Psoas muscle (tissue), 8 donors: Measurements from ENCODE around the gene FAM234A. TPM values are rescaled to one million over a fixed set of nuclear protein-coding genes. Genes with fewer than 3 reads are reported as not detected.
"Not testable (repeated sequence)": the region's sequence is repeated elsewhere in the genome, so short reads cannot be mapped to it uniquely, and the experiment has no call there.

Source experiments
- ATAC-seq, 4 donors: fragments of 200-7000 bp; cut with Tn5 transposase; one replicate each; pipeline ENCODE4 v1.9.1; 2020; ENCODE audit warnings: moderate library complexity in 3 of 4, mild to moderate bottlenecking in 2 of 4
- DNase-seq, 2 donors: peaks; one replicate each; pipeline ENCODE4 v3.0.0-alpha.2; 2020
- H3K27ac ChIP-seq: fragments of 200-600 bp; one replicate; pipeline ENCODE4 v1.8.0; 2022
- H3K27me3 ChIP-seq, 3 donors: fragments of 200-600 bp in 1 of 3; one replicate each; pipeline versions ENCODE4 v1.6.1 to v1.8.0; 2013 to 2022; ENCODE audit warnings: low read length in 2 of 3, mild to moderate bottlenecking in 2 of 3, moderate library complexity in 1 of 3; ENCODE audit not compliant: insufficient read depth in 3 of 3
- H3K36me3 ChIP-seq, 2 donors: fragments of 200-600 bp in 1 of 2; one replicate each; pipeline versions ENCODE4 v1.6.1 to v1.8.0; 2013 to 2022; ENCODE audit warnings: low read depth in 1 of 2, mild to moderate bottlenecking in 1 of 2, moderate library complexity in 1 of 2; ENCODE audit not compliant: insufficient read depth in 1 of 2
- H3K4me1 ChIP-seq: fragments of 200-600 bp; one replicate; pipeline ENCODE4 v1.8.0; 2022
- H3K4me3 ChIP-seq: fragments of 200-600 bp; one replicate; pipeline ENCODE4 v1.8.0; 2022; ENCODE audit warnings: mild to moderate bottlenecking
- H3K9me3 ChIP-seq: fragments of 200-600 bp; one replicate; pipeline ENCODE4 v1.8.0; 2022
- WGBS, 3 donors: extraction: QIAGEN DNeasy Blood & Tissue Kit; methylation state at CpG; one replicate each; pipeline versions ENCODE4 v1.1.6 to v1.1.7; 2013; 5-methylcytosine and 5-hydroxymethylcytosine counted together
- intact Hi-C, 2 donors: fragments of 100-400 bp; cut with DNase I; formaldehyde crosslinking; loops; one replicate each; pipeline versions ENCODE4 v1.11.0 to v1.14.2; 2022
- polyA plus RNA-seq, 3 donors: library from polyadenylated mRNA; stranded (reverse); fragments of 200-250 nt; gene quantifications; one replicate each; pipeline ENCODE4 v1.2.3, GENCODE V29; 2013
- total RNA-seq, 4 donors: library from RNA; stranded (reverse); fragmentation: NEBNext Ultra II Directional in 2 of 4; extraction: Animal tissue kit (Norgen Biotek cat#: 25700) in 2 of 4; gene quantifications; one replicate each; pipeline versions ENCODE4 v1.2.1 to v1.2.4, GENCODE V29; 2021 to 2023
- TF ChIP-seq, protein P1 (sequence below): fragments of 200-600 bp; IDR thresholded peaks from one replicate; pipeline ENCODE4 v1.8.0; 2022; ENCODE audit warnings: antibody characterized with exemption
- donor health status: healthy with polysubstance abuse.
- donor health status: DM: no; HTN: no; CAD: no; lungs with moderate emphysema.
- donor health status: Bipolar disorder and iron deficiency.
- donor health status: healthy.
- donor health status: DM: yes; HTN: yes; CAD: no.
- donor health status: DM: no; HTN: no; CAD: no.
- donor health status: DM: no; HTN: no; CAD: no.
- donor health status: DM: yes; HTN: yes; CAD: no.

Gene FAM234A
- total and polyA plus RNA-seq, 7 donors: 54.2 to 198 (median 117) TPM

GRCh38 chr16:194516-194915 is 40.1 kb upstream of the FAM234A start:
- H3K27me3 ChIP-seq: no peaks in the 10 kb centered on the region
- H3K9me3 ChIP-seq: no peaks in the 10 kb centered on the region
- peaks cover 22 to 100% of the 10 kb centered on the region in 2 donors for H3K36me3 ChIP-seq
- TF ChIP-seq, protein P1, sequence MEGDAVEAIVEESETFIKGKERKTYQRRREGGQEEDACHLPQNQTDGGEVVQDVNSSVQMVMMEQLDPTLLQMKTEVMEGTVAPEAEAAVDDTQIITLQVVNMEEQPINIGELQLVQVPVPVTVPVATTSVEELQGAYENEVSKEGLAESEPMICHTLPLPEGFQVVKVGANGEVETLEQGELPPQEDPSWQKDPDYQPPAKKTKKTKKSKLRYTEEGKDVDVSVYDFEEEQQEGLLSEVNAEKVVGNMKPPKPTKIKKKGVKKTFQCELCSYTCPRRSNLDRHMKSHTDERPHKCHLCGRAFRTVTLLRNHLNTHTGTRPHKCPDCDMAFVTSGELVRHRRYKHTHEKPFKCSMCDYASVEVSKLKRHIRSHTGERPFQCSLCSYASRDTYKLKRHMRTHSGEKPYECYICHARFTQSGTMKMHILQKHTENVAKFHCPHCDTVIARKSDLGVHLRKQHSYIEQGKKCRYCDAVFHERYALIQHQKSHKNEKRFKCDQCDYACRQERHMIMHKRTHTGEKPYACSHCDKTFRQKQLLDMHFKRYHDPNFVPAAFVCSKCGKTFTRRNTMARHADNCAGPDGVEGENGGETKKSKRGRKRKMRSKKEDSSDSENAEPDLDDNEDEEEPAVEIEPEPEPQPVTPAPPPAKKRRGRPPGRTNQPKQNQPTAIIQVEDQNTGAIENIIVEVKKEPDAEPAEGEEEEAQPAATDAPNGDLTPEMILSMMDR: no peak
- DNase-seq: no peak
- intact Hi-C loops: no loop called here
- H3K4me1 ChIP-seq: no peaks in the 10 kb centered on the region
- ATAC-seq: no peak
- 88 to 95% (median 93%) methylated on average over 6 of the region's 6 CpGs for WGBS, 3 donors
- no peak overlapping the region for H3K27ac ChIP-seq
- no peak overlapping the region for H3K4me3 ChIP-seq

DNA sequence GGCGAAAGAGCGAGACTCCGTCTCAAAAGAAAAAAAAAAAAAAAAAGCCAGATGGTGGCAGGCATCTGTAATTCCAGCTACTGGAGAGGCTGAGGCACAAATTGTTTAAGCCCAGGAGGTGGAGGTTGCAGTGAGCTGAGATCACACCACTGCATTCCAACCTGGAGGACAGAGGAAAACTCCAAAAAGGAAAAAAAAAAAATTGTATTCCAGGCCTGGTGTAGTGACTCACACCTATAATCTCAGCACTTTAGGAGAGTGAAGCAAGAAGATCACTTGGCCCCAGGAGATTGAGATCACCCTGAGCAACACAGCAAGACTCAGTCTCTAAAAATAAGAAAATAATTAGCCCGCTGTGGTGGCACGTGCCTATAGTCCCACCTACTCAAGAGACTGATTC is 34.2 kb upstream of the FAM234A start:
- intact Hi-C loops: loop anchor here in 1 of 2 donors (10.0 kb wide), 1 partner anchor 154 kb away; the partner anchor contains the start of gene AXIN1
- TF ChIP-seq, protein P1: no peak
- ATAC-seq (peak in 3 of 4 donors; percentile 26 to 33 (median 27)), DNase-seq (no peak)
- WGBS, 3 donors: 89 to 95% (median 92%) methylated on average over 5 of the region's 5 CpGs
- Histone ChIP-seq H3K27me3 (no peaks in the 10 kb centered on the region), H3K4me3 (no peak overlapping the region), H3K9me3 (no peaks in the 10 kb centered on the region), H3K36me3 (peaks cover 28 to 98% of the 10 kb centered on the region in 2 donors), H3K27ac (no peak overlapping the region), H3K4me1 (no peaks in the 10 kb centered on the region)

GRCh38 chr16:203246-203645 is 31.4 kb upstream of the FAM234A start:
- TF ChIP-seq, protein P1: no peak
- Histone ChIP-seq H3K36me3 (peaks cover 32 to 97% of the 10 kb centered on the region in 2 donors), H3K27ac (no peak overlapping the region), H3K4me1 (peaks cover 6% of the 10 kb centered on the region), H3K4me3 (no peak overlapping the region), H3K27me3 (no peaks in the 10 kb centered on the region), H3K9me3 (no peaks in the 10 kb centered on the region)
- ATAC-seq (peak; percentile 62 to 79 (median 72)), DNase-seq (no peak)
- intact Hi-C loops: loop anchor here in 1 of 2 donors (10.0 kb wide), 1 partner anchor 152 kb away; the partner anchor contains the start of gene AXIN1
- WGBS, 3 donors: 94 to 98% (median 97%) methylated on average over 4 of the region's 4 CpGs

GRCh38 chr16:204046-204445 is 30.6 kb upstream of the FAM234A start:
- H3K9me3 ChIP-seq, ATAC-seq, H3K4me1 ChIP-seq, H3K27ac ChIP-seq, H3K4me3 ChIP-seq, H3K27me3 ChIP-seq, DNase-seq: not testable (repeated sequence)
- 75 to 91% (median 81%) methylated on average over 9 of the region's 9 CpGs for WGBS, 3 donors
- peaks cover 24 to 95% of the 10 kb centered on the region in 2 donors for H3K36me3 ChIP-seq
- intact Hi-C loops: loop anchor here in 1 of 2 donors (10.0 kb wide), 1 partner anchor 151 kb away; the partner anchor contains the start of gene AXIN1

DNA sequence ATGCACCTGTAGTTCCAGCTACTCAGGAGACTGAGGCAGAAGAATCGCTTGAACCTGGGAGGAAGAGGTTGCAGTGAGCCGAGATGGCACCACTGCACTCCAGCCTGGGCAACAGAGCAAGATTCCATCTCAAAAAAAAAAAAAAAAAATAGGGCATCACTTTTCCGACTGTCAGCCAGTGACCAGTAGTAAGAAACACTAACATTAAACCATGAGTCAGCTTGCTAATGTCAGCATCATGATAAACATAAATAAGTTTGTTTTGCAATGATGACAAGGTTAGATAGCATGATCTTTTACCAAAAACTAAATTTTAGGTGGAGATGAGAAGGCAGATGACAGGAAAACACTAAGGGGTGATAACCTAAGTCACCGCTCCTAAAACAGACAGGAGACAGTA is 25.3 kb upstream of the FAM234A start:
- not testable (repeated sequence) for H3K27me3 ChIP-seq, H3K4me3 ChIP-seq, DNase-seq, H3K9me3 ChIP-seq
- ATAC-seq: peak; percentile 47 to 79 (median 69)
- Histone ChIP-seq H3K4me1 (peaks cover 27% of the 10 kb centered on the region), H3K27ac (peak overlapping the region; percentile 53), H3K36me3 (peaks cover 19 to 89% of the 10 kb centered on the region in 2 donors)
- WGBS, 3 donors: 51 to 69% (median 57%) methylated on average over 4 of the region's 4 CpGs
- intact Hi-C loops: loop anchor here in 1 of 2 donors (10.0 kb wide), 1 partner anchor 145 kb away; the partner anchor contains the start of gene AXIN1

- peaks cover 21% of the 10 kb centered on the region for H3K4me1 ChIP-seq
- H3K4me3 ChIP-seq, H3K9me3 ChIP-seq, intact Hi-C loops, H3K27me3 ChIP-seq: not testable (repeated sequence)
- DNase-seq (peak in 1 of 2 donors; percentile 39), ATAC-seq (peak in 2 of 4 donors; percentile 41 to 47)
- H3K27ac ChIP-seq: peak overlapping the region; percentile 54
- H3K36me3 ChIP-seq: peaks cover 8 to 89% of the 10 kb centered on the region in 2 donors
- 88 to 92% (median 90%) methylated on average over 14 of the region's 14 CpGs for WGBS, 3 donors
These were observed 22.9 kb upstream of the FAM234A start for GRCh38 chr16:211631-212180.
